Testis (tissue), 3 donors: ENCODE results near the gene TYW1B. TPM values are rescaled to one million over a fixed set of nuclear protein-coding genes. Genes with fewer than 3 reads are reported as not detected.
"Not testable (repeated sequence)": the region's sequence is repeated elsewhere in the genome, so short reads cannot be mapped to it uniquely, and the experiment has no call there.

Experiments used
- DNase-seq: peaks from one replicate; pipeline ENCODE4 v3.0.0-alpha.2; 2019
- H3K27ac ChIP-seq, 2 donors: fragments of 200-600 bp; sonication (generic); one replicate each; pipeline ENCODE4 v1.5.1; 2019
- H3K27me3 ChIP-seq: fragments of 200-600 bp; sonication (generic); one replicate; pipeline ENCODE4 v1.5.1; 2019
- H3K36me3 ChIP-seq: fragments of 200-600 bp; sonication (generic); one replicate; pipeline ENCODE4 v1.5.1; 2017; ENCODE audit warnings: low read depth; ENCODE audit errors: missing control alignments
- H3K4me1 ChIP-seq: fragments of 200-600 bp; sonication (generic); one replicate; pipeline ENCODE4 v1.5.1; 2019
- H3K4me3 ChIP-seq, 2 donors: fragments of 200-600 bp; sonication (generic); one replicate each; pipeline ENCODE4 v1.5.1; 2017 to 2019
- H3K9me3 ChIP-seq: fragments of 200-600 bp; sonication (generic); one replicate; pipeline ENCODE4 v1.5.1; 2017
- CTCF ChIP-seq, 3 experiments: fragments of 450-650 bp in 2 of 3; fragments of 200-600 bp in 1 of 3; sonication (generic) in 1 of 3; IDR thresholded peaks; one replicate each; pipeline ENCODE4 v1.5.1; 2016 to 2019; ENCODE audit warnings: antibody characterized with exemption in 3 of 3, mild to moderate bottlenecking in 2 of 3, moderate library complexity in 1 of 3
- POLR2A ChIP-seq: fragments of 450-650 bp; IDR thresholded peaks from one replicate; pipeline ENCODE4 v1.6.1; 2017; ENCODE audit warnings: antibody characterized with exemption, mild to moderate bottlenecking, moderate library complexity
- WGBS, 2 donors: methylation state at CpG; one replicate each; pipeline ENCODE4 v1.1.5; 2018; 5-methylcytosine and 5-hydroxymethylcytosine counted together
- intact Hi-C: fragments of 100-400 bp; cut with DNase I; formaldehyde crosslinking; loops from one replicate; pipeline ENCODE4 v1.15.1; 2023; ENCODE audit warnings: low total_unique reads
- polyA plus RNA-seq: library from polyadenylated mRNA; stranded (reverse); fragments of 350-450 nt; fragmentation: Illumina TruSeq; extraction: RNeasy Lipid Tissue Mini Kit (QIAGEN cat#74804); gene quantifications from one replicate; pipeline ENCODE4 v1.2.3, GENCODE V29; 2014; ENCODE audit warnings: low read depth, low replicate concordance; ENCODE audit not compliant: insufficient read depth
- total RNA-seq, 2 donors: library from RNA; depleted of rRNA; stranded (reverse); fragments of >200 nt; gene quantifications; one replicate each; pipeline ENCODE4 v1.2.3, GENCODE V29; 2016

TYW1B gene
- total and polyA plus RNA-seq, 3 donors from 2014 or later = 8.9 to 11.3 (median 10.5) TPM

GRCh38 chr7:72674394-72674793, 153.6 kb downstream of the TYW1B start:
- Histone ChIP-seq H3K27me3 (no peaks in the 10 kb centered on the region), H3K9me3 (no peaks in the 10 kb centered on the region), H3K27ac (no peak overlapping the region), H3K36me3 (no peaks in the 10 kb centered on the region), H3K4me1 (no peaks in the 10 kb centered on the region), H3K4me3 (no peak overlapping the region)
- DNase-seq = no peak
- intact Hi-C loops = no loop called here
- 96 to 97% methylated on average over 3 of the region's 3 CpGs for WGBS, 2 donors
- TF ChIP-seq CTCF (IDR thresholded peaks at IDR 0.05) (no peak), POLR2A (no peak)

- H3K36me3 ChIP-seq, H3K4me3 ChIP-seq, DNase-seq, H3K27me3 ChIP-seq, intact Hi-C loops, H3K9me3 ChIP-seq, H3K27ac ChIP-seq, H3K4me1 ChIP-seq: not testable (repeated sequence)
- WGBS, 2 donors = 96 to 97% methylated on average over 3 of the region's 3 CpGs
Measured at GRCh38 chr7:72670850-72671249, 157.2 kb downstream of the TYW1B start.

- not testable (repeated sequence) for DNase-seq
Measured at GRCh38 chr7:72668435-72668834, 159.6 kb downstream of the TYW1B start.

GRCh38 chr7:72667049-72667448, 161.0 kb downstream of the TYW1B start:
- H3K27me3 ChIP-seq, H3K9me3 ChIP-seq, H3K4me3 ChIP-seq, intact Hi-C loops, H3K4me1 ChIP-seq, DNase-seq, H3K36me3 ChIP-seq, H3K27ac ChIP-seq: not testable (repeated sequence)
- 47 to 49% methylated on average over 3 of the region's 3 CpGs for WGBS, 2 donors

More at GRCh38 chr7:72668435-72668834, 159.6 kb downstream of the TYW1B start:
- 39 to 48% methylated on average over 7 of the region's 7 CpGs for WGBS, 2 donors
- intact Hi-C loops, H3K27ac ChIP-seq, H3K27me3 ChIP-seq, H3K36me3 ChIP-seq, H3K9me3 ChIP-seq, H3K4me1 ChIP-seq, H3K4me3 ChIP-seq: not testable (repeated sequence)

GRCh38 chr7:72648574-72648973, 179.4 kb downstream of the TYW1B start:
- intact Hi-C loops, H3K27ac ChIP-seq, H3K9me3 ChIP-seq, H3K4me1 ChIP-seq, H3K4me3 ChIP-seq, DNase-seq, H3K27me3 ChIP-seq, H3K36me3 ChIP-seq: not testable (repeated sequence)
- WGBS, 2 donors = 96 to 98% methylated on average over 4 of the region's 4 CpGs

- 65 to 67% methylated on average over 1 of the region's 1 CpG for WGBS, 2 donors
- H3K27me3 ChIP-seq, H3K4me1 ChIP-seq, intact Hi-C loops, H3K9me3 ChIP-seq, H3K27ac ChIP-seq, H3K4me3 ChIP-seq, H3K36me3 ChIP-seq, DNase-seq: not testable (repeated sequence)
Measured at GRCh38 chr7:72643708-72644107, 184.3 kb downstream of the TYW1B start.

GRCh38 chr7:72641485-72642248, 186.3 kb downstream of the TYW1B start:
- H3K36me3 ChIP-seq, intact Hi-C loops, H3K27me3 ChIP-seq, DNase-seq, H3K9me3 ChIP-seq, H3K27ac ChIP-seq, H3K4me1 ChIP-seq, H3K4me3 ChIP-seq: not testable (repeated sequence)
- WGBS, 2 donors = 85 to 90% methylated on average over 5 of the region's 5 CpGs

- DNase-seq, intact Hi-C loops, H3K27ac ChIP-seq, H3K4me1 ChIP-seq, H3K36me3 ChIP-seq, H3K4me3 ChIP-seq, H3K27me3 ChIP-seq, H3K9me3 ChIP-seq: not testable (repeated sequence)
- WGBS, 2 donors = 81 to 86% methylated on average over 2 of the region's 2 CpGs
Measured at GRCh38 chr7:72640740-72641139, 187.3 kb downstream of the TYW1B start.

- H3K27ac ChIP-seq, H3K4me1 ChIP-seq, H3K9me3 ChIP-seq, H3K4me3 ChIP-seq, DNase-seq, intact Hi-C loops, H3K27me3 ChIP-seq, H3K36me3 ChIP-seq: not testable (repeated sequence)
- WGBS, 2 donors = 42 to 62% methylated on average over 8 of the region's 8 CpGs
Measured at GRCh38 chr7:72635273-72635908, 192.6 kb downstream of the TYW1B start.

- intact Hi-C loops, H3K4me3 ChIP-seq, DNase-seq, H3K36me3 ChIP-seq, H3K9me3 ChIP-seq, H3K27me3 ChIP-seq, H3K4me1 ChIP-seq, H3K27ac ChIP-seq: not testable (repeated sequence)
- 100% methylated on average over 1 of the region's 1 CpG for WGBS, 2 donors
Measured at GRCh38 chr7:72632765-72633292, 195.2 kb downstream of the TYW1B start.

GRCh38 chr7:72628375-72628774, 199.6 kb downstream of the TYW1B start:
- DNase-seq, H3K27me3 ChIP-seq, H3K27ac ChIP-seq, H3K4me3 ChIP-seq, intact Hi-C loops, H3K36me3 ChIP-seq, H3K9me3 ChIP-seq, H3K4me1 ChIP-seq: not testable (repeated sequence)
- 91 to 97% methylated on average over 1 of the region's 3 CpGs for WGBS, 2 donors
